T-cell (primary cell): Measurements from ENCODE around the gene THEM4. TPM values are rescaled to one million over a fixed set of nuclear protein-coding genes. Genes with fewer than 3 reads are reported as not detected.
A peak's percentile ranks its signal among the peaks of the same experiment; 100 is the strongest.

Source experiments
- ATAC-seq, 4 experiments: fragments of 200-7000 bp in 3 of 4; fragments of 150-1000 bp in 1 of 4; cut with Tn5 transposase; replicated peaks in 1 of 4; 1 replicate in 3 of 4; 2 replicates in 1 of 4; pipeline ENCODE4 v1.10.0; 2021; ENCODE audit warnings: moderate library complexity in 3 of 4, mild to moderate bottlenecking in 2 of 4, moderate number of reproducible peaks in 1 of 4
- CTCF ChIA-PET, 2 donors: fragments of 300-600 bp; sonication (Branson Sonifier 250); formaldehyde crosslinking; loops; one replicate each; lab custom pipeline; 2022; ENCODE audit warnings: antibody characterized with exemption in 2 of 2; lab: Charles Lee
- POLR2A ChIA-PET, 2 donors: fragments of 300-600 bp; sonication (Branson Sonifier 250); formaldehyde crosslinking; loops; one replicate each; lab custom pipeline; 2022; ENCODE audit warnings: antibody characterized with exemption in 2 of 2; lab: Charles Lee
- DNase-seq, 35 experiments: peaks; one replicate each; pipeline versions ENCODE4 v3.0.0 to v3.0.0-alpha.2; 2013 to 2023
- H3K27ac ChIP-seq: one replicate; pipeline ENCODE4 v1.5.1; 2013; ENCODE audit warnings: low read length
- H3K27me3 ChIP-seq, 2 experiments: replicated peaks in 1 of 2; 1 replicate in 1 of 2; 2 replicates in 1 of 2; pipeline versions ENCODE4 v1.6.1 to v1.7.0; 2013; ENCODE audit warnings: low read length in 1 of 2, mixed read lengths in 1 of 2; ENCODE audit not compliant: control insufficient read depth in 2 of 2, insufficient read depth in 2 of 2; ENCODE audit errors: extremely low read depth in 1 of 2
- H3K36me3 ChIP-seq, 2 donors: 1 replicate in 1 of 2; 2 replicates in 1 of 2; pipeline versions ENCODE4 v1.6.1 to v1.7.0; 2013; ENCODE audit warnings: low read length in 1 of 2; ENCODE audit not compliant: control insufficient read depth in 2 of 2, insufficient read depth in 1 of 2; ENCODE audit errors: extremely low read depth in 1 of 2
- H3K4me1 ChIP-seq, 2 experiments: 1 replicate in 1 of 2; 2 replicates in 1 of 2; pipeline versions ENCODE4 v1.6.1 to v1.7.0; 2013; ENCODE audit warnings: low read length in 2 of 2, mixed read lengths in 1 of 2; ENCODE audit not compliant: insufficient read depth in 2 of 2, control insufficient read depth in 1 of 2; ENCODE audit errors: extremely low read depth in 1 of 2
- H3K4me3 ChIP-seq, 2 donors: 1 replicate in 1 of 2; 2 replicates in 1 of 2; pipeline versions ENCODE4 v1.5.1 to v1.7.0; 2013; ENCODE audit warnings: mild to moderate bottlenecking in 2 of 2, low read length in 1 of 2, moderate library complexity in 1 of 2; ENCODE audit not compliant: control insufficient read depth in 1 of 2; ENCODE audit errors: extremely low read depth in 1 of 2
- H3K9me3 ChIP-seq: 2 replicates; pipeline ENCODE4 v1.7.0; 2013
- H3K27ac Mint-ChIP-seq, 2 donors: one replicate each; pipeline ENCODE4 v1.8.0; 2020 to 2021; ENCODE audit warnings: mild to moderate bottlenecking in 2 of 2, mixed read lengths in 2 of 2
- H3K27me3 Mint-ChIP-seq, 2 donors: one replicate each; pipeline ENCODE4 v1.8.0; 2021 to 2022; ENCODE audit warnings: mixed read lengths in 2 of 2
- H3K36me3 Mint-ChIP-seq: one replicate; pipeline ENCODE4 v1.8.0; 2021; ENCODE audit warnings: mixed read lengths
- H3K4me1 Mint-ChIP-seq, 3 donors: one replicate each; pipeline ENCODE4 v1.8.0; 2020 to 2022; ENCODE audit warnings: mixed read lengths in 3 of 3, mild to moderate bottlenecking in 1 of 3
- H3K4me3 Mint-ChIP-seq, 3 donors: one replicate each; pipeline ENCODE4 v1.8.0; 2020 to 2022; ENCODE audit warnings: mild to moderate bottlenecking in 3 of 3, mixed read lengths in 3 of 3, moderate library complexity in 3 of 3
- H3K9me3 Mint-ChIP-seq, 3 donors: one replicate each; pipeline ENCODE4 v1.8.0; 2020 to 2022; ENCODE audit warnings: mixed read lengths in 3 of 3
- WGBS: methylation state at CpG from one replicate; pipeline ENCODE4 v1.1.5; 2013; ENCODE audit warnings: missing lambda C conversion rate; ENCODE audit not compliant: insufficient coverage; 5-methylcytosine and 5-hydroxymethylcytosine counted together
- total RNA-seq, 35 experiments: library from RNA in 6 of 35; stranded (reverse) in 6 of 35; fragments of 120-200 nt in 1 of 35; gene quantifications; one replicate each; pipeline versions ENCODE4 v1.2.1 to v1.2.4 and lab custom pipeline; 2013 to 2026

Gene THEM4
- total RNA-seq, 5 donors from 2014 or later (not counting 1 experiment from before 2014, with no cell fraction given), result 48.2 to 119 (median 97.6) TPM

DNA sequence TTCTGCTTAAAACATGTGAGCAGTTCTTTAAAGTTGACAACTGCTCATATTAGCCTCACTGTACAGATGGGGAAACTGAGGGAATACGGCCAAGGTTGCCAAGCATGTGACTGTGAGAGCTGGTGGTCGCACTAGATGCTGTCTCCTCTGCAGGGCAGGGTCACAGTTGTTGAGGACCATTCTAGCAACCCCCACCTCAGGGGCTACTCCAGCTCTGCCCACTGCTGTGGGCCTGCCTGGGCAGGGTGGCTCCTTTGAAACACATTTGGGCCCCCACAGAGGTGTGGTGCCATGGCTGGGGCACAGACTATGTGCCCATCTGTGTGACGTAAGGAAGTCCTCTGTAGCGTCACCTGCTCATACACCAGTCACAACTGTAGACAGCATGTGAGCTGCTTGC is 56.6 kb downstream of the THEM4 start:
- H3K27me3 ChIP-seq, result no peaks in the 10 kb centered on the region
- no peaks in the 10 kb centered on the region for H3K9me3 Mint-ChIP-seq
- WGBS, result 83% methylated on average over 3 of the region's 4 CpGs
- H3K4me1 ChIP-seq, result peaks cover 0 to 13% of the 10 kb centered on the region in 2 experiments
- POLR2A ChIA-PET, result no interaction called here
- H3K4me1 Mint-ChIP-seq, result peaks cover 0 to 6% (median 0%) of the 10 kb centered on the region in 3 donors
- no peak overlapping the region for H3K4me3 Mint-ChIP-seq
- no peak overlapping the region for H3K4me3 ChIP-seq
- CTCF ChIA-PET, result no interaction called here
- DNase-seq (no peak), ATAC-seq (no peak)
- H3K27me3 Mint-ChIP-seq, result no peaks in the 10 kb centered on the region
- H3K36me3 ChIP-seq, result peaks cover 0 to 6% of the 10 kb centered on the region in 2 donors
- peaks cover 11% of the 10 kb centered on the region for H3K36me3 Mint-ChIP-seq
- no peak overlapping the region for H3K27ac Mint-ChIP-seq
- no peaks in the 10 kb centered on the region for H3K9me3 ChIP-seq
- no peak overlapping the region for H3K27ac ChIP-seq

DNA sequence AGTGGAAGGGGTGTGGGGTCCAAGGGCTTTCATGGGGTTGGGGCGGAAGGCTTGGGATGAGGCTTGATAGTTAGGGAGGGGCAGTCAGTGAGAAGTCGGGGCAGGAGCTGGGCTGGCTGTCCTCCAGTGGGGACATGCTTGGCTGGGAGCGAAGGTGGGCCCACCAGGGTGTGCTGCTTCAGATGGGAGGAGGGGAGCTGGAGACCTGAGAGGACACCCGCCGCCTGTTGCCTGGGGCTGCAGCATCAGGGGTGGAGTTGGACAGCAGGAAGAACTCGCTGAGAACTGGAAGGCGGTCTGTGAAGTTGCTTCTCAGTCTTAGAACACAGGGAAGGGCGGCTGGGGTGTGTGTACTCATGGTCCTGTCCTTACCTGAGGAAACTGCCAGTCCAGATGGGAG is 57.4 kb downstream of the THEM4 start:
- DNase-seq (no peak), ATAC-seq (no peak)
- Mint-ChIP-seq H3K27ac (no peak overlapping the region), H3K9me3 (no peaks in the 10 kb centered on the region), H3K27me3 (no peaks in the 10 kb centered on the region), H3K36me3 (peaks cover 11% of the 10 kb centered on the region), H3K4me3 (no peak overlapping the region), H3K4me1 (peaks cover 0 to 6% (median 0%) of the 10 kb centered on the region in 3 donors)
- H3K9me3 ChIP-seq, result no peaks in the 10 kb centered on the region
- H3K27me3 ChIP-seq, result no peaks in the 10 kb centered on the region
- H3K36me3 ChIP-seq, result peaks cover 0 to 7% of the 10 kb centered on the region in 2 donors
- no peak overlapping the region for H3K27ac ChIP-seq
- 93% methylated on average over 8 of the region's 8 CpGs for WGBS
- H3K4me1 ChIP-seq, result peaks cover 0 to 15% of the 10 kb centered on the region in 2 experiments
- H3K4me3 ChIP-seq, result no peak overlapping the region
- ChIA-PET POLR2A (no interaction called here), CTCF (no interaction called here)

DNA sequence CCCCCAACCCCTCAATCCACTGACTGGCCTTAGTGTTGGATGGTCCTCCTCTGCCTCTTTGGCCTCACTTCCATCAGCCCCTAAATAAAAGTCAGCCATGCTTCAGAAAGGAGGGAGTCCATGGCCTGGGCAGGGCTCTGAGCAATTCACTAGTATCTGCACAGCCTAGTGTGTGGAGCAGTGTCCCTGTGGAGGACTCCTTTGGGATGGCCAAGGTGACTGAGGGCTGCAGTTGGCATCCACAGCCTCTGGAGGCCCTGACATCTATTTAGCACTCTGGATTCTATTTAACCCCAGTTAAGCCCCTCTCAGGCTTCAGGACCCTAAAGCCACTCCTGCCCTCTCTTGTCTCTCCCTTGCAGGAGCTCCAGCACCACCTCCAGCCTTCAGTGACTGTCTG is 59.4 kb downstream of the THEM4 start:
- H3K4me1 Mint-ChIP-seq, result peaks cover 0 to 17% (median 7%) of the 10 kb centered on the region in 3 donors
- CTCF ChIA-PET, result no interaction called here

DNA sequence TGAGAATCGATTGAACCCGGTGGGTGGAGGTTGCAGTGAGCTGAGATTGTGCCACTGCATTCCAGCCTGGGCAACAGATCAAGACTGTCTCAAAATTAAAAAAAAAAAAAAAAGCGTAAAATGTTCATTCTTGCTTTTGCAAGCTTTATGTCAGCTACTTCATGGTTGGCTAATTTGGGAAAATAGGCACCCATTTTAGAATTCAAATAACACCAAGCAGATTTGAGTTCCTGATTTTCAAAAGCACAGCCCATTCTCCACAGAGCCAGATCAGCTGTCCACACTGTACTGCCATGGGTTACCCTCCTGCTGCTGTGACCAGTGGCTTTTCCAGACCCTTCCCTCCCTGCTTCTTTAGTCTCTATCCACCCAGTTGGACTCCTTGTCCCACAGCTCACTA is 60.2 kb downstream of the THEM4 start:
- Histone ChIP-seq H3K36me3 (peaks cover 0 to 7% of the 10 kb centered on the region in 2 donors), H3K27ac (no peak overlapping the region), H3K4me1 (peaks cover 0 to 17% of the 10 kb centered on the region in 2 experiments), H3K4me3 (no peak overlapping the region), H3K27me3 (no peaks in the 10 kb centered on the region), H3K9me3 (no peaks in the 10 kb centered on the region)
- DNase-seq, result no peak
- Mint-ChIP-seq H3K27ac (peak overlapping the region in 1 of 2 donors; percentile 31), H3K4me3 (no peak overlapping the region), H3K4me1 (peaks cover 0 to 19% (median 7%) of the 10 kb centered on the region in 3 donors), H3K36me3 (peaks cover 19% of the 10 kb centered on the region), H3K9me3 (no peaks in the 10 kb centered on the region), H3K27me3 (no peaks in the 10 kb centered on the region)
- ChIA-PET POLR2A (interaction anchor here in 1 of 2 donors (0.6 kb wide), 1 partner anchor 411 kb away, joined by 3 read pairs; no protein-coding TSS in a partner anchor), CTCF (interaction anchor here in 1 of 2 donors (0.5 to 0.7 kb wide), 3 partner anchors 39 to 891 kb away, joined by 3 read pairs; no protein-coding TSS in a partner anchor)
- no peak for ATAC-seq
- WGBS, result 80% methylated on average over 2 of the region's 3 CpGs

More for the DNA sequence above, 59.4 kb downstream of the THEM4 start:
- ATAC-seq (no peak), DNase-seq (no peak)
- POLR2A ChIA-PET, result no interaction called here
- Mint-ChIP-seq H3K27ac (no peak overlapping the region), H3K27me3 (no peaks in the 10 kb centered on the region), H3K9me3 (no peaks in the 10 kb centered on the region), H3K36me3 (peaks cover 16% of the 10 kb centered on the region), H3K4me3 (no peak overlapping the region)
- Histone ChIP-seq H3K27ac (no peak overlapping the region), H3K36me3 (peaks cover 0 to 7% of the 10 kb centered on the region in 2 donors), H3K27me3 (no peaks in the 10 kb centered on the region), H3K9me3 (no peaks in the 10 kb centered on the region), H3K4me1 (peaks cover 0 to 17% of the 10 kb centered on the region in 2 experiments), H3K4me3 (no peak overlapping the region)

DNA sequence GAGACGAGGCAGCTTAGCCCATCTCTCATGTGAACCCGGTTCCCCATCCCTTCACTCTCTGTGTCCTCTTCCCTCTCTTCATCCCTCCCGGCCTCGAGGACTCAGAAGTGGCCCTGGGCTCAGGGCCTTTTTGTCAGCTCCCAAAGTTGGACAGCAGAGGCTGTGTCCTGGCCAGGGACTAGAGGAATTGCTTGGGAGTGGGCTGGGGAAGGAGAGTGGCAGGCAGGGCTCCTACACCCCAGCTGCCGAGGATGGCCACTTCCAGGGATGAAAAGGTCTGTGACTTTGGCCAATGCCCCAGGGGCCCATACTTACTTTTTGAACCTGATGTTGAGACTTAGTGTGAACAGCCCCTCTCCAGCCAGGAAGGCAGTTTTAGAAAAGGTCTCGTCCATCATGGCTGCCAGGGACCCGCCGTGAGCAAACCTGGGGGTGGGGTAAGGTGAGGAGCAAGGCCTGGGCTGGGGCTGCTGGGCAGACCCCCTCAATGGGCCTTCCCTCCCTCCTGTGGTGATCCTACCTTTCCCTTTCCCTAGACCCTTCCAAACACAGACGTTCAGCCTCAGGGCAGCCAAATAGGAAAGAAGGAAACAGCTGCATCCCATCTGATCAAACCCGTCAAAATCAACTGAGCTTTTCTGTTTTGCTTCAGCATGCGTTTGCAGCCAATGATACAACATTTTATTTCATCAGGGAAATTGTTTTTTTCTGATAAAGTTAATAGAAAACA is 61.3 kb downstream of the THEM4 start:
- H3K36me3 ChIP-seq, result peaks cover 0 to 7% of the 10 kb centered on the region in 2 donors
- no peak overlapping the region for H3K4me3 ChIP-seq
- ATAC-seq, result no peak
- peaks cover 19% of the 10 kb centered on the region for H3K36me3 Mint-ChIP-seq
- peaks cover 0 to 19% (median 7%) of the 10 kb centered on the region in 3 donors for H3K4me1 Mint-ChIP-seq
- DNase-seq, result no peak
- 83% methylated on average over 3 of the region's 11 CpGs for WGBS
- H3K4me1 ChIP-seq, result peaks cover 0 to 17% of the 10 kb centered on the region in 2 experiments
- no peak overlapping the region for H3K27ac Mint-ChIP-seq
- no peaks in the 10 kb centered on the region for H3K27me3 ChIP-seq
- H3K27me3 Mint-ChIP-seq, result no peaks in the 10 kb centered on the region
- ChIA-PET CTCF (interaction anchor here in 1 of 2 donors (0.7 to 1.2 kb wide), 2 partner anchors 18 to 22 kb away, joined by 3 read pairs; no protein-coding TSS in a partner anchor), POLR2A (no interaction called here)
- no peaks in the 10 kb centered on the region for H3K9me3 Mint-ChIP-seq
- H3K4me3 Mint-ChIP-seq, result no peak overlapping the region
- no peak overlapping the region for H3K27ac ChIP-seq
- no peaks in the 10 kb centered on the region for H3K9me3 ChIP-seq

DNA sequence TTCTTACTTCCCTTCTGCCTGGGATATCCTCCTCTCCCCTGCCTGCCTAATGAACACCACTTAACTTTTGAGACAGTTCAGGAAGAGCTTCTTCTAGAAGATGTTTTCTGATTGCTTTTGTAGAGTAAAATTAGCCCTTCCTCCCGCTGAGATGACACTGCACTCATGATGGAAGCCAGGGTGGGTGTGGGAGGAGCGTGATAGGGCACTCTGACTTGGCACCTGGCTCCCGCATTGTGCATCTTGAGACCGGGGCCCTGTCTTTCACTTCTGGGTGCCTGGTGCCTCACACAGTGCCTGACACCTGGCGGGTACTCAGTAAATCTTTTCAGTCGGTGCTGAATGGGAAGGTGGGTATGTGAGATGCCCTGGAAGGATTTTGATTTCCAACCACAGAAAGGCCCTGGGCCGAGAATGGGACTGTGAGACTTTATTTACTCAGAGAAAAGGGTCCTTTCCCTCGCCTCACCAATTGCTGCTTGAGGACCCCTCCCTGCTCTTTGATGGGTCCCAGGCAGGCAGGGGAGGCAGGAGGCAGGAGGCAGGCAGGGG is 62.5 kb downstream of the THEM4 start:
- Histone ChIP-seq H3K9me3 (no peaks in the 10 kb centered on the region), H3K36me3 (peaks cover 0 to 7% of the 10 kb centered on the region in 2 donors), H3K4me3 (no peak overlapping the region), H3K4me1 (peaks cover 0 to 17% of the 10 kb centered on the region in 2 experiments), H3K27ac (no peak overlapping the region), H3K27me3 (no peaks in the 10 kb centered on the region)
- Mint-ChIP-seq H3K36me3 (peaks cover 19% of the 10 kb centered on the region), H3K27ac (peak overlapping the region; percentile 8 to 9), H3K9me3 (no peaks in the 10 kb centered on the region), H3K27me3 (no peaks in the 10 kb centered on the region), H3K4me1 (peaks cover 0 to 20% (median 8%) of the 10 kb centered on the region in 3 donors), H3K4me3 (no peak overlapping the region)
- no peak for ATAC-seq
- CTCF ChIA-PET, result no interaction called here
- POLR2A ChIA-PET, result no interaction called here
- 66% methylated on average over 4 of the region's 8 CpGs for WGBS
- no peak for DNase-seq
